NB4 (cell line): ENCODE results near the gene ABCC12.

ENCODE experiments used
- CTCF ChIP-seq: IDR thresholded peaks from one replicate; pipeline ENCODE4 v1.5.1; 2012; ENCODE audit warnings: low read depth, low read length
- TF ChIP-seq, protein P1 (sequence below): IDR thresholded peaks from 2 replicates; pipeline ENCODE4 v1.6.1; 2011; ENCODE audit warnings: low read depth, low read length

GRCh38 chr16:48109475-48109874 is 46.3 kb downstream of the ABCC12 start:
- TF ChIP-seq CTCF, result no peak
- TF ChIP-seq, protein P1, sequence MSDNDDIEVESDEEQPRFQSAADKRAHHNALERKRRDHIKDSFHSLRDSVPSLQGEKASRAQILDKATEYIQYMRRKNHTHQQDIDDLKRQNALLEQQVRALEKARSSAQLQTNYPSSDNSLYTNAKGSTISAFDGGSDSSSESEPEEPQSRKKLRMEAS, result no peak
